Colonic mucosa (tissue), 4 donors: Measurements from ENCODE around the gene IVL. TPM values are rescaled to one million over a fixed set of nuclear protein-coding genes. Genes with fewer than 3 reads are reported as not detected.

Experiments used
- DNase-seq: peaks from one replicate; pipeline ENCODE4 v3.0.0-alpha.2; 2020
- H3K27ac ChIP-seq: fragments of 200-600 bp; one replicate; pipeline ENCODE4 v1.8.0; 2021
- H3K27me3 ChIP-seq: fragments of 200-600 bp; one replicate; pipeline ENCODE4 v1.8.0; 2021
- H3K36me3 ChIP-seq: fragments of 200-600 bp; one replicate; pipeline ENCODE4 v1.8.0; 2021
- H3K4me1 ChIP-seq: fragments of 200-600 bp; one replicate; pipeline ENCODE4 v1.8.0; 2021; ENCODE audit warnings: mild to moderate bottlenecking
- H3K4me3 ChIP-seq: fragments of 200-600 bp; one replicate; pipeline ENCODE4 v1.8.0; 2021
- H3K9ac ChIP-seq, 2 donors: one replicate each; pipeline ENCODE4 v1.7.0; 2013; ENCODE audit warnings: control low read depth in 2 of 2, low read depth in 2 of 2, low read length in 2 of 2
- H3K9me3 ChIP-seq: fragments of 200-600 bp; one replicate; pipeline ENCODE4 v1.8.0; 2021
- CTCF ChIP-seq: fragments of 200-600 bp; IDR thresholded peaks from one replicate; pipeline ENCODE4 v1.8.0; 2022; ENCODE audit warnings: antibody characterized with exemption, mild to moderate bottlenecking
- intact Hi-C: fragments of 100-400 bp; cut with DNase I; formaldehyde crosslinking; loops from one replicate; pipeline ENCODE4 v1.14.1; 2022
- total RNA-seq, 2 donors: library from RNA; stranded (reverse); fragmentation: NEBNext Ultra II Directional in 1 of 2; extraction: Animal tissue kit (Norgen Biotek cat#: 25700) in 1 of 2; gene quantifications; one replicate each; pipeline ENCODE4 v1.2.1, GENCODE V29; 2021
- donor health status: healthy.
- donor health status: DM: no; HTN: no; CAD: no.
- donor health status: DM: no; HTN: no; CAD: no.

The IVL gene
- total RNA-seq, 2 donors from 2014 or later: not detected

GRCh38 chr1:152946248-152946647 lies 37.9 kb downstream of the IVL start:
- Histone ChIP-seq H3K9ac (no peak overlapping the region), H3K27me3 (no peaks in the 10 kb centered on the region), H3K4me1 (no peaks in the 10 kb centered on the region), H3K4me3 (no peak overlapping the region), H3K36me3 (no peaks in the 10 kb centered on the region), H3K9me3 (no peaks in the 10 kb centered on the region), H3K27ac (no peak overlapping the region)
- TF ChIP-seq CTCF: no peak
- intact Hi-C loops: no loop called here
- no peak for DNase-seq

DNA sequence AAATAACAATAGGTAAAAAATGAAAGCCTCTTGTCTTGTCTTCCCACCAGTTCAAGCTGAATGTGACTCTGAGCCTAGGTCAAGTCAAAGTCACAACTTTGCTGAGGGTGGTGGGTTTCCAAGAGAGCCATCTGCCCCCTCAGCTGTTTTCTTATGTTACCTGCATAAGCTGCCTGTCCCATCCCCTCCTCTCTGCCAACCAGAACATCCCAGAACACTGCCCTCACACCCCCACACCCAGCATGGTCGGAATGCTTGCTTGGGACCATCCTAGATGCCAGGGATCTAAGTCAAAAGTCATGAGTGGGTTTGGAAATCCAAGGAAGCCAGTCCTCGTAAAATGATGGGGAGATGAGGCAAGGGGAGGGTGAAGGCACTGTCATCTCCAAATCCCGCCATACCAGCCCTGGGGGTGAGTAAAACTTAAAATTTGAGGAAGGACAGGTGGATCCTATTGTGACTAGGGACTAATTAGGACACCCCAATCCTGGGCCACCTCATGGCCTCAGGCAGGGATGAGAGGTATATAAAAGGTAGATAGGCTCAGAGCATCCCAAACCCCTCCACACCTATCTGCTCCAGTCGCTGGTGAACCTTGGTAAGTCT lies 38.4 kb downstream of the IVL start, which contains the start of gene SPRR5:
SPRR5 (plus strand) TSS at position 556 of the 606 bp plus-strand sequence. CDS start 1,349 bp downstream, outside the sequence.
- Histone ChIP-seq H3K27me3 (no peaks in the 10 kb centered on the region), H3K4me1 (no peaks in the 10 kb centered on the region), H3K9me3 (no peaks in the 10 kb centered on the region), H3K9ac (no peak within 1 kb of the TSS), H3K36me3 (no peaks in the 10 kb centered on the region), H3K4me3 (no peak within 1 kb of the TSS), H3K27ac (no peak within 1 kb of the TSS)
- intact Hi-C loops: no loop called here
- DNase-seq: no peak
- TF ChIP-seq CTCF: no peak

DNA sequence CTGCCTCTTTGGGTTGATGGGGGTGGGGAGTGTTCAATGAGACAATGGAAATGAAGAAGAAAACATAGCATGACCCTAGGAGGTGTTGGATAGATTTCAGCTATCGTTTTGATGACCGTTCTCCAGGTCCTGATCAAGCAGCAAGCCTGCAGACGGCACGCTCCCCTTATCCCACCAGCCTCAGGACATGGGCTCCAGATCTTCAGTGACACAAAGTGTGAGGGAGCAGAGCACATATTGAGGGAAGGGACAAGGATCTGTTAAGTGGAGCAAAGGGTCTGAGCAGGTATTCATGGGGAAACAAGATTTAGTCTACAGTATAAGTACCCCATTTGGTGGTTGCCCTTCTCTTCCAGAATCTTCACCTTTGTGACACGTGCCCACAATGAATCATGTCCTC lies 43.4 kb downstream of the IVL start:
- Histone ChIP-seq H3K9ac (no peak overlapping the region), H3K4me3 (no peak overlapping the region), H3K27me3 (no peaks in the 10 kb centered on the region), H3K4me1 (no peaks in the 10 kb centered on the region), H3K27ac (no peak overlapping the region), H3K9me3 (no peaks in the 10 kb centered on the region), H3K36me3 (no peaks in the 10 kb centered on the region)
- intact Hi-C loops: no loop called here
- TF ChIP-seq CTCF: no peak
- no peak for DNase-seq

- no peak overlapping the region for H3K27ac ChIP-seq
- no peaks in the 10 kb centered on the region for H3K4me1 ChIP-seq
- no peak overlapping the region for H3K9ac ChIP-seq
- H3K9me3 ChIP-seq: no peaks in the 10 kb centered on the region
- H3K36me3 ChIP-seq: no peaks in the 10 kb centered on the region
- no peaks in the 10 kb centered on the region for H3K27me3 ChIP-seq
- DNase-seq: no peak
- TF ChIP-seq CTCF: no peak
- H3K4me3 ChIP-seq: no peak overlapping the region
- intact Hi-C loops: no loop called here
Measured at GRCh38 chr1:152953761-152954160, 45.4 kb downstream of the IVL start.

DNA sequence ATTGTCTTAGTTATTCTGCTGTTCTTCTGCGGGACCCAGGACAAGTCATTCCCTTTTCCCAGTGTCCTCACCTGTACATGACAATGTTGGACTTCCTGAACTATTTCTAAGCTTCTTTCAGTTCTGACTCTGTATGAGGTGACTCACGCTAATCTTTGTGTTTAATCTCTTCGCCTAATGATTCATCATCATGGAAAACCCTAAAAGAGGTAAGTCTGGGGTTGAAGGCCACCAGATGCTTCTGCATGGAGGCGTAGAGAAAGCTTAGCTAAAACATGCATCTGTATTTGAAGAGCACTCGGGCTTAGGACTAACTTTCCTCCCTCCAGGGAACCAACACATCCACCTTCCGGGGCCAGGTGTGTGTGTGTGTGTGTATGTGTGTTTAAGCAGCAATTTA lies 46.1 kb downstream of the IVL start:
- Histone ChIP-seq H3K36me3 (no peaks in the 10 kb centered on the region), H3K27ac (no peak overlapping the region), H3K9me3 (no peaks in the 10 kb centered on the region), H3K4me3 (no peak overlapping the region), H3K4me1 (no peaks in the 10 kb centered on the region), H3K27me3 (no peaks in the 10 kb centered on the region), H3K9ac (no peak overlapping the region)
- TF ChIP-seq CTCF: no peak
- no peak for DNase-seq
- intact Hi-C loops: no loop called here
